Neural cell (in vitro differentiated cells): ENCODE results near the gene PYGO2.

Source experiments
- EP300 ChIP-seq: fragments of 450-650 bp; conservative IDR thresholded peaks from 2 replicates; pipeline ENCODE4 v1.6.1; 2014; ENCODE audit warnings: antibody characterized with exemption, mild to moderate bottlenecking, moderate library complexity; ENCODE audit not compliant: poor library complexity, severe bottlenecking
- EZH2 ChIP-seq: fragments of 200-600, 300-800 bp; shearing (Covaris generic), sonication (generic); IDR thresholded peaks from 2 replicates; pipeline ENCODE4 v1.6.1; 2014; ENCODE audit warnings: antibody characterized with exemption, low read length, borderline replicate concordance, mild to moderate bottlenecking; ENCODE audit not compliant: insufficient read depth, poor library complexity, severe bottlenecking
- MXI1 ChIP-seq: fragments of 450-650 bp; conservative IDR thresholded peaks from 2 replicates; pipeline ENCODE4 v1.6.1; 2014; ENCODE audit warnings: antibody characterized with exemption, mild to moderate bottlenecking; ENCODE audit not compliant: poor library complexity, severe bottlenecking
- TF ChIP-seq, protein P1 (sequence below): fragments of 450-650 bp; IDR thresholded peaks from 2 replicates; pipeline ENCODE4 v1.5.1; 2014; ENCODE audit warnings: antibody characterized with exemption, mild to moderate bottlenecking, moderate library complexity; ENCODE audit not compliant: poor library complexity, severe bottlenecking
- TF ChIP-seq, protein P2 (sequence below): IDR thresholded peaks from 2 replicates; pipeline ENCODE4 v1.6.1; 2012; ENCODE audit warnings: borderline replicate concordance

DNA sequence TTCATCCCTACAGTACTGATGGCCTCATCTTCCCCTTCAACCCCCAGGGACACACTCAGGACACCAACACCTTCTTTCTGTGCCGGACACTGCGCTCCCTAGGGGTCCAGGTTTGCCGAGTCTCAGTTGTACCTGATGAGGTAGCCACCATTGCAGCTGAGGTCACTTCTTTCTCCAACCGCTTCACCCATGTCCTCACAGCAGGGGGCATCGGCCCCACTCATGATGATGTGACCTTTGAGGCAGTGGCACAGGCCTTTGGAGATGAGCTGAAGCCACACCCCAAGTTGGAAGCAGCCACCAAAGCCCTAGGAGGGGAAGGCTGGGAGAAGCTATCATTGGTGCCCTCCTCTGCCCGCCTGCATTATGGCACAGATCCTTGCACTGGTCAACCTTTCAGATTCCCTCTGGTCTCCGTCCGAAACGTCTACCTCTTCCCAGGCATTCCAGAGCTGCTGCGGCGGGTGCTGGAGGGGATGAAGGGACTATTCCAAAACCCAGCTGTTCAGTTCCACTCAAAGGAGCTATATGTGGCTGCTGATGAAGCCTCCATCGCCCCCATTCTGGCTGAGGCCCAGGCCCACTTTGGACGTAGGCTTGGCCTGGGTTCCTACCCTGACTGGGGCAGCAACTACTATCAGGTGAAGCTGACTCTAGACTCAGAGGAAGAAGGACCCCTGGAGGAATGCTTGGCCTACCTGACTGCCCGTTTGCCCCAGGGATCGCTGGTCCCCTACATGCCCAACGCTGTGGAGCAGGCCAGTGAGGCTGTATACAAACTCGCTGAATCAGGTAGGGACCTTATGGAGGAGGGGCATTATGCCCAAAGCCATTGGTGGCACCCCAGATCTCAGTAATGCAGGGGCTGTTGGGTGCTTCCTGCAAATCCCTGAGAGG lies 26.7 kb upstream of the PYGO2 start:
- TF ChIP-seq, protein P1, sequence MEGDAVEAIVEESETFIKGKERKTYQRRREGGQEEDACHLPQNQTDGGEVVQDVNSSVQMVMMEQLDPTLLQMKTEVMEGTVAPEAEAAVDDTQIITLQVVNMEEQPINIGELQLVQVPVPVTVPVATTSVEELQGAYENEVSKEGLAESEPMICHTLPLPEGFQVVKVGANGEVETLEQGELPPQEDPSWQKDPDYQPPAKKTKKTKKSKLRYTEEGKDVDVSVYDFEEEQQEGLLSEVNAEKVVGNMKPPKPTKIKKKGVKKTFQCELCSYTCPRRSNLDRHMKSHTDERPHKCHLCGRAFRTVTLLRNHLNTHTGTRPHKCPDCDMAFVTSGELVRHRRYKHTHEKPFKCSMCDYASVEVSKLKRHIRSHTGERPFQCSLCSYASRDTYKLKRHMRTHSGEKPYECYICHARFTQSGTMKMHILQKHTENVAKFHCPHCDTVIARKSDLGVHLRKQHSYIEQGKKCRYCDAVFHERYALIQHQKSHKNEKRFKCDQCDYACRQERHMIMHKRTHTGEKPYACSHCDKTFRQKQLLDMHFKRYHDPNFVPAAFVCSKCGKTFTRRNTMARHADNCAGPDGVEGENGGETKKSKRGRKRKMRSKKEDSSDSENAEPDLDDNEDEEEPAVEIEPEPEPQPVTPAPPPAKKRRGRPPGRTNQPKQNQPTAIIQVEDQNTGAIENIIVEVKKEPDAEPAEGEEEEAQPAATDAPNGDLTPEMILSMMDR: no peak
- TF ChIP-seq EZH2: no peak
- no peak for TF ChIP-seq MXI1
- TF ChIP-seq, protein P2, sequence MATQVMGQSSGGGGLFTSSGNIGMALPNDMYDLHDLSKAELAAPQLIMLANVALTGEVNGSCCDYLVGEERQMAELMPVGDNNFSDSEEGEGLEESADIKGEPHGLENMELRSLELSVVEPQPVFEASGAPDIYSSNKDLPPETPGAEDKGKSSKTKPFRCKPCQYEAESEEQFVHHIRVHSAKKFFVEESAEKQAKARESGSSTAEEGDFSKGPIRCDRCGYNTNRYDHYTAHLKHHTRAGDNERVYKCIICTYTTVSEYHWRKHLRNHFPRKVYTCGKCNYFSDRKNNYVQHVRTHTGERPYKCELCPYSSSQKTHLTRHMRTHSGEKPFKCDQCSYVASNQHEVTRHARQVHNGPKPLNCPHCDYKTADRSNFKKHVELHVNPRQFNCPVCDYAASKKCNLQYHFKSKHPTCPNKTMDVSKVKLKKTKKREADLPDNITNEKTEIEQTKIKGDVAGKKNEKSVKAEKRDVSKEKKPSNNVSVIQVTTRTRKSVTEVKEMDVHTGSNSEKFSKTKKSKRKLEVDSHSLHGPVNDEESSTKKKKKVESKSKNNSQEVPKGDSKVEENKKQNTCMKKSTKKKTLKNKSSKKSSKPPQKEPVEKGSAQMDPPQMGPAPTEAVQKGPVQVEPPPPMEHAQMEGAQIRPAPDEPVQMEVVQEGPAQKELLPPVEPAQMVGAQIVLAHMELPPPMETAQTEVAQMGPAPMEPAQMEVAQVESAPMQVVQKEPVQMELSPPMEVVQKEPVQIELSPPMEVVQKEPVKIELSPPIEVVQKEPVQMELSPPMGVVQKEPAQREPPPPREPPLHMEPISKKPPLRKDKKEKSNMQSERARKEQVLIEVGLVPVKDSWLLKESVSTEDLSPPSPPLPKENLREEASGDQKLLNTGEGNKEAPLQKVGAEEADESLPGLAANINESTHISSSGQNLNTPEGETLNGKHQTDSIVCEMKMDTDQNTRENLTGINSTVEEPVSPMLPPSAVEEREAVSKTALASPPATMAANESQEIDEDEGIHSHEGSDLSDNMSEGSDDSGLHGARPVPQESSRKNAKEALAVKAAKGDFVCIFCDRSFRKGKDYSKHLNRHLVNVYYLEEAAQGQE: no peak
- TF ChIP-seq EP300: no peak
